22Rv1 (cell line): ENCODE measurements around the gene POU2F3.

Experiments used
- ZFX ChIP-seq: fragments of 450-650 bp; IDR thresholded peaks from 2 replicates; pipeline ENCODE4 v1.6.1; 2017; ENCODE audit warnings: antibody characterized with exemption, borderline replicate concordance
- TF ChIP-seq, protein P1 (sequence below): fragments of 450-650 bp; IDR thresholded peaks from 2 replicates; pipeline ENCODE4 v1.5.1; 2017; ENCODE audit warnings: mild to moderate bottlenecking

DNA sequence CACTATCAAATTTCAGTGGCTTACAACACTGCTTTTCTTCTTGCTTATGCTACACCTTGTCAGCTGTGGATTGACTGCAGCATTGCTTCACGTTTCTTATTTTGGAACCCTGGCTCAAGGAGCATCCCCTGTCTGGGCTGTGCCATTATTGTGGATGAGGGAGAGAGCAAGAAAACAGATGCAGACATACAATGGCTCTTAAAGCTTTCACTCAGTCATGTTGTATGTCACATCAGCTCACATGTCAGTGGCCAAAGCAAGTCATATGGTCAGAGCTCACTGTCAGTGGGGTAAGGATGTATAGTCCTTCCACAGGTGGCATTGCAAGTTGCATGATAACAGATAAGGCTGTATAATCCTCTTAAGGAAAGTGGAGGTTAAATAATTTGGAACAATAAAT lies 106.3 kb downstream of the POU2F3 start:
- TF ChIP-seq, protein P1, sequence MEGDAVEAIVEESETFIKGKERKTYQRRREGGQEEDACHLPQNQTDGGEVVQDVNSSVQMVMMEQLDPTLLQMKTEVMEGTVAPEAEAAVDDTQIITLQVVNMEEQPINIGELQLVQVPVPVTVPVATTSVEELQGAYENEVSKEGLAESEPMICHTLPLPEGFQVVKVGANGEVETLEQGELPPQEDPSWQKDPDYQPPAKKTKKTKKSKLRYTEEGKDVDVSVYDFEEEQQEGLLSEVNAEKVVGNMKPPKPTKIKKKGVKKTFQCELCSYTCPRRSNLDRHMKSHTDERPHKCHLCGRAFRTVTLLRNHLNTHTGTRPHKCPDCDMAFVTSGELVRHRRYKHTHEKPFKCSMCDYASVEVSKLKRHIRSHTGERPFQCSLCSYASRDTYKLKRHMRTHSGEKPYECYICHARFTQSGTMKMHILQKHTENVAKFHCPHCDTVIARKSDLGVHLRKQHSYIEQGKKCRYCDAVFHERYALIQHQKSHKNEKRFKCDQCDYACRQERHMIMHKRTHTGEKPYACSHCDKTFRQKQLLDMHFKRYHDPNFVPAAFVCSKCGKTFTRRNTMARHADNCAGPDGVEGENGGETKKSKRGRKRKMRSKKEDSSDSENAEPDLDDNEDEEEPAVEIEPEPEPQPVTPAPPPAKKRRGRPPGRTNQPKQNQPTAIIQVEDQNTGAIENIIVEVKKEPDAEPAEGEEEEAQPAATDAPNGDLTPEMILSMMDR = no peak
- TF ChIP-seq ZFX = no peak
